GM23338 (cell line): Measurements from ENCODE around the gene OR2A25.

ENCODE experiments used
- CREB1 ChIP-seq: fragments of 250-450 bp; sonication (Bioruptor Pico); IDR thresholded peaks from 2 replicates; pipeline ENCODE4 v1.5.0; 2020; ENCODE audit warnings: low read depth, mild to moderate bottlenecking, moderate library complexity
- EZH2 ChIP-seq: fragments of 200-600 bp; sonication (generic); IDR thresholded peaks from one replicate; pipeline ENCODE4 v1.8.0; 2017; ENCODE audit warnings: antibody characterized with exemption, mild to moderate bottlenecking, low read depth; ENCODE audit not compliant: unreplicated experiment
- EZH2phosphoT487 ChIP-seq: fragments of 200-600 bp; sonication (generic); IDR thresholded peaks from one replicate; pipeline ENCODE4 v1.8.1; 2018; ENCODE audit warnings: antibody characterized with exemption; ENCODE audit not compliant: unreplicated experiment
- JUNB ChIP-seq: IDR thresholded peaks from one replicate; pipeline ENCODE4 v1.6.1; 2016; ENCODE audit warnings: antibody characterized with exemption; ENCODE audit not compliant: unreplicated experiment
- POLR2AphosphoS5 ChIP-seq: IDR thresholded peaks from 2 replicates; pipeline ENCODE4 v1.6.1; 2016; ENCODE audit warnings: antibody characterized with exemption, low read depth
- REST ChIP-seq: IDR thresholded peaks from one replicate; pipeline ENCODE4 v1.6.1; 2018; ENCODE audit warnings: antibody characterized with exemption; ENCODE audit not compliant: unreplicated experiment
- STAT1 ChIP-seq: IDR thresholded peaks from one replicate; pipeline ENCODE4 v1.6.1; 2016; ENCODE audit warnings: antibody characterized with exemption; ENCODE audit not compliant: unreplicated experiment
- ZNF114 ChIP-seq: fragments of 250-450 bp; sonication (Bioruptor Pico); IDR thresholded peaks from 2 replicates; pipeline ENCODE4 v1.5.0; 2020; ENCODE audit warnings: mild to moderate bottlenecking, moderate library complexity
- ZNF331 ChIP-seq: fragments of 250-450 bp; sonication (Bioruptor Pico); IDR thresholded peaks from 2 replicates; pipeline ENCODE4 v1.5.0; 2020; ENCODE audit warnings: low read depth, mild to moderate bottlenecking, moderate library complexity
- TF ChIP-seq, protein P1 (sequence below), 2 experiments: fragments of 200-600 bp in 1 of 2; sonication (generic) in 1 of 2; conservative IDR thresholded peaks; 2 replicates each; pipeline versions ENCODE4 v1.5.1 to v1.6.1; 2016 to 2017; ENCODE audit warnings: antibody characterized with exemption in 2 of 2, low read depth in 2 of 2, mild to moderate bottlenecking in 2 of 2, moderate library complexity in 1 of 2

DNA sequence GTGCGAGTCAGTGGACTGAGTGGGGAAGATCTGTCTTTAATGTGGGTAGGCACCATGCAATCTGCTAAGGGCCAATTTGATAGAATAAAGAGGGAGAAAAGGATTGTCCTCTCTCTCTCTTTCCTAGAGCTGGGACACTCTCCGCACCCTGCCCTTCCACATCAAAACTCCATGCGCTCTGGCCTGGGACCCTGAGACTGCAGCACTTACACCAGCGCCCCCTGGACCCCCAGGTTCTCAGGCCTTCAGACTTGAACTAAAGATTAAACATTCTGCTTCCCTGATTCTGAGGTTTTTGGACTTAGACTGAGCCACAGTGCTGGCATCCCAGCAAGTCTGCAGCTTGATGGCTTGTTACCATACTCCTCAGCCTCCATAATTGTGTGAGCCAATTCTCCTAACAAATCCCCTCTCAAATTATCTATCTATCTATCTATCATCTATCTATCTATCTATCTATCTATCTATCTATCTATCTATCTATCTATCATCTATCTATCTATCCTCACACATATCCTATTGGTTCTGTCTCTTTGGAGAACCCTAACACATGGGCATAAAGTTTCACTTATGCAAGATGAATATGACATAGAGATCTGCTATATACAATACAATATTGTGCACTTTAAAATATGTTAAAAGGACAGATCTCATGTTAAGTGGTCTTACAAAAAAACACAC, 43.3 kb upstream of the OR2A25 start:
- TF ChIP-seq, protein P1, sequence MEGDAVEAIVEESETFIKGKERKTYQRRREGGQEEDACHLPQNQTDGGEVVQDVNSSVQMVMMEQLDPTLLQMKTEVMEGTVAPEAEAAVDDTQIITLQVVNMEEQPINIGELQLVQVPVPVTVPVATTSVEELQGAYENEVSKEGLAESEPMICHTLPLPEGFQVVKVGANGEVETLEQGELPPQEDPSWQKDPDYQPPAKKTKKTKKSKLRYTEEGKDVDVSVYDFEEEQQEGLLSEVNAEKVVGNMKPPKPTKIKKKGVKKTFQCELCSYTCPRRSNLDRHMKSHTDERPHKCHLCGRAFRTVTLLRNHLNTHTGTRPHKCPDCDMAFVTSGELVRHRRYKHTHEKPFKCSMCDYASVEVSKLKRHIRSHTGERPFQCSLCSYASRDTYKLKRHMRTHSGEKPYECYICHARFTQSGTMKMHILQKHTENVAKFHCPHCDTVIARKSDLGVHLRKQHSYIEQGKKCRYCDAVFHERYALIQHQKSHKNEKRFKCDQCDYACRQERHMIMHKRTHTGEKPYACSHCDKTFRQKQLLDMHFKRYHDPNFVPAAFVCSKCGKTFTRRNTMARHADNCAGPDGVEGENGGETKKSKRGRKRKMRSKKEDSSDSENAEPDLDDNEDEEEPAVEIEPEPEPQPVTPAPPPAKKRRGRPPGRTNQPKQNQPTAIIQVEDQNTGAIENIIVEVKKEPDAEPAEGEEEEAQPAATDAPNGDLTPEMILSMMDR (conservative IDR thresholded peaks at IDR 0.05; ENCODE audit: low read depth in 2 of 2) = peak; percentile 32 to 50; a peak in 3 of 4 replicates
- TF ChIP-seq POLR2AphosphoS5 (no peak), EZH2 (no peak), JUNB (no peak), EZH2phosphoT487 (no peak), REST (no peak), CREB1 (no peak), ZNF331 (CRISPR knock-in tag) (no peak), ZNF114 (no peak), STAT1 (no peak)
